Measurements from ENCODE around the gene GALNT15. TPM values are rescaled to one million over a fixed set of nuclear protein-coding genes. Genes with fewer than 3 reads are reported as not detected.

GALNT15 gene
- total RNA-seq, 1 experiment from 2014 or later, result not detected

- CTCF ChIA-PET, result no interaction called here
- no TSS peak for BruUV-seq (replicated peaks)
- no peak for TF ChIP-seq EZH2 (IDR thresholded peaks at IDR 0.05; ENCODE audit: borderline replicate concordance, low read depth, low read length, poor library complexity, severe bottlenecking)
- TF ChIP-seq, protein P1, sequence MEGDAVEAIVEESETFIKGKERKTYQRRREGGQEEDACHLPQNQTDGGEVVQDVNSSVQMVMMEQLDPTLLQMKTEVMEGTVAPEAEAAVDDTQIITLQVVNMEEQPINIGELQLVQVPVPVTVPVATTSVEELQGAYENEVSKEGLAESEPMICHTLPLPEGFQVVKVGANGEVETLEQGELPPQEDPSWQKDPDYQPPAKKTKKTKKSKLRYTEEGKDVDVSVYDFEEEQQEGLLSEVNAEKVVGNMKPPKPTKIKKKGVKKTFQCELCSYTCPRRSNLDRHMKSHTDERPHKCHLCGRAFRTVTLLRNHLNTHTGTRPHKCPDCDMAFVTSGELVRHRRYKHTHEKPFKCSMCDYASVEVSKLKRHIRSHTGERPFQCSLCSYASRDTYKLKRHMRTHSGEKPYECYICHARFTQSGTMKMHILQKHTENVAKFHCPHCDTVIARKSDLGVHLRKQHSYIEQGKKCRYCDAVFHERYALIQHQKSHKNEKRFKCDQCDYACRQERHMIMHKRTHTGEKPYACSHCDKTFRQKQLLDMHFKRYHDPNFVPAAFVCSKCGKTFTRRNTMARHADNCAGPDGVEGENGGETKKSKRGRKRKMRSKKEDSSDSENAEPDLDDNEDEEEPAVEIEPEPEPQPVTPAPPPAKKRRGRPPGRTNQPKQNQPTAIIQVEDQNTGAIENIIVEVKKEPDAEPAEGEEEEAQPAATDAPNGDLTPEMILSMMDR (conservative IDR thresholded peaks at IDR 0.05; ENCODE audit: low read depth, low read length), result no peak
Observed at GRCh38 chr3:16190704-16191103, 16.2 kb downstream of the GALNT15 start.

GRCh38 chr3:16191591-16191990 lies 17.1 kb downstream of the GALNT15 start:
- Histone ChIP-seq H3K9me3 (ENCODE audit: low read depth, low read length, poor library complexity, severe bottlenecking) (no peaks in the 10 kb centered on the region), H3K36me3 (ENCODE audit: insufficient read depth, low read length, poor library complexity, severe bottlenecking) (no peaks in the 10 kb centered on the region), H3K27ac (ENCODE audit: low read depth, low read length, poor library complexity, severe bottlenecking) (no peak overlapping the region), H3K4me3 (ENCODE audit: low read depth, low read length, poor library complexity, severe bottlenecking) (no peak overlapping the region), H3K27me3 (replicated peaks; ENCODE audit: insufficient read depth, low read depth, low read length, poor library complexity) (peaks cover 4% of the 10 kb centered on the region), H3K4me1 (ENCODE audit: insufficient read depth, low read length, poor library complexity, severe bottlenecking) (no peaks in the 10 kb centered on the region)
- no TSS peak for BruUV-seq (replicated peaks)
- intact Hi-C loops (cut with micrococcal nuclease; ENCODE audit: unreplicated experiment), result no loop called here
- TF ChIP-seq EZH2 (IDR thresholded peaks at IDR 0.05; ENCODE audit: borderline replicate concordance, low read depth, low read length, poor library complexity, severe bottlenecking), result no peak
- DNase-seq (ENCODE audit: low spot score), result no peak
- CTCF ChIA-PET, result no interaction called here
- POLR2A ChIA-PET (ENCODE audit: low non-redundant PET), result no interaction called here

More at GRCh38 chr3:16190704-16191103, 16.2 kb downstream of the GALNT15 start:
- POLR2A ChIA-PET (ENCODE audit: low non-redundant PET), result no interaction called here
- H3K4me3 ChIP-seq (ENCODE audit: low read depth, low read length, poor library complexity, severe bottlenecking), result no peak overlapping the region
- H3K27me3 ChIP-seq (replicated peaks; ENCODE audit: insufficient read depth, low read depth, low read length, poor library complexity), result peaks cover 4% of the 10 kb centered on the region
- H3K4me1 ChIP-seq (ENCODE audit: insufficient read depth, low read length, poor library complexity, severe bottlenecking), result no peaks in the 10 kb centered on the region
- H3K36me3 ChIP-seq (ENCODE audit: insufficient read depth, low read length, poor library complexity, severe bottlenecking), result no peaks in the 10 kb centered on the region
- H3K27ac ChIP-seq (ENCODE audit: low read depth, low read length, poor library complexity, severe bottlenecking), result no peak overlapping the region
- intact Hi-C loops (cut with micrococcal nuclease; ENCODE audit: unreplicated experiment), result no loop called here
- DNase-seq (ENCODE audit: low spot score), result no peak
- no peaks in the 10 kb centered on the region for H3K9me3 ChIP-seq (ENCODE audit: low read depth, low read length, poor library complexity, severe bottlenecking)

- intact Hi-C loops (cut with micrococcal nuclease; ENCODE audit: unreplicated experiment), result no loop called here
- no peak for TF ChIP-seq EZH2 (IDR thresholded peaks at IDR 0.05; ENCODE audit: borderline replicate concordance, low read depth, low read length, poor library complexity, severe bottlenecking)
- TF ChIP-seq, protein P1 (conservative IDR thresholded peaks at IDR 0.05; ENCODE audit: low read depth, low read length), result no peak
- Histone ChIP-seq H3K4me3 (ENCODE audit: low read depth, low read length, poor library complexity, severe bottlenecking) (no peak overlapping the region), H3K36me3 (ENCODE audit: insufficient read depth, low read length, poor library complexity, severe bottlenecking) (no peaks in the 10 kb centered on the region), H3K9me3 (ENCODE audit: low read depth, low read length, poor library complexity, severe bottlenecking) (no peaks in the 10 kb centered on the region), H3K4me1 (ENCODE audit: insufficient read depth, low read length, poor library complexity, severe bottlenecking) (no peaks in the 10 kb centered on the region), H3K27ac (ENCODE audit: low read depth, low read length, poor library complexity, severe bottlenecking) (no peak overlapping the region), H3K27me3 (replicated peaks; ENCODE audit: insufficient read depth, low read depth, low read length, poor library complexity) (peaks cover 4% of the 10 kb centered on the region)
- no peak for DNase-seq (ENCODE audit: low spot score)
- BruUV-seq (replicated peaks), result no TSS peak
- POLR2A ChIA-PET (ENCODE audit: low non-redundant PET), result no interaction called here
- CTCF ChIA-PET, result no interaction called here
Observed at GRCh38 chr3:16192176-16192811, 17.8 kb downstream of the GALNT15 start.

DNA sequence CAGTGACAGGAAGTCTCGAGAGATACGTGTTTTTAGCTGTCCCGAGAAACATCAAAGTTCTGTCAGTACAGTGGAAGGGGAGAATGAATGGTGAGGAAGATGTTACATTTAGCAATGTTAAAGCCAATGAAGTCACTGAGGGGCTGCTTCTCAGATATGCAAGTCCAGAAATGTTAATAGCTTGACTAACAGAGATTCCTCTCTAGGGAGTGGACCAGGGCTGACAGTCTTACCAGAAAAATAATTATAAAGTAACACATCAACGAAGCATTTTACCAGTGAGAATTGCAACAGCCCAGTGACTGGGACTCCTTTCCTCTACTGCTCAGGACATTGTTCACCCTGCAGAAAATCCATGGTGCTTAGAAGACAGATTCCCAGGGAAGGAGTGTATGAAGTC lies 23.9 kb downstream of the GALNT15 start:
- DNase-seq (ENCODE audit: low spot score), result no peak
- H3K4me1 ChIP-seq (ENCODE audit: insufficient read depth, low read length, poor library complexity, severe bottlenecking), result no peaks in the 10 kb centered on the region
- CTCF ChIA-PET, result no interaction called here
- H3K27ac ChIP-seq (ENCODE audit: low read depth, low read length, poor library complexity, severe bottlenecking), result no peak overlapping the region
- H3K36me3 ChIP-seq (ENCODE audit: insufficient read depth, low read length, poor library complexity, severe bottlenecking), result no peaks in the 10 kb centered on the region
- H3K9me3 ChIP-seq (ENCODE audit: low read depth, low read length, poor library complexity, severe bottlenecking), result no peaks in the 10 kb centered on the region
- intact Hi-C loops (cut with micrococcal nuclease; ENCODE audit: unreplicated experiment), result no loop called here
- no peak overlapping the region for H3K4me3 ChIP-seq (ENCODE audit: low read depth, low read length, poor library complexity, severe bottlenecking)
- POLR2A ChIA-PET (ENCODE audit: low non-redundant PET), result no interaction called here
- no TSS peak for BruUV-seq (replicated peaks)
- TF ChIP-seq, protein P1 (conservative IDR thresholded peaks at IDR 0.05; ENCODE audit: low read depth, low read length), result no peak
- no peak for TF ChIP-seq EZH2 (IDR thresholded peaks at IDR 0.05; ENCODE audit: borderline replicate concordance, low read depth, low read length, poor library complexity, severe bottlenecking)
- no peaks in the 10 kb centered on the region for H3K27me3 ChIP-seq (replicated peaks; ENCODE audit: insufficient read depth, low read depth, low read length, poor library complexity)
